GM12891 (cell line): ENCODE results near the gene LIMK1.

ENCODE experiments used
- PAX5 ChIP-seq: IDR thresholded peaks from 2 replicates; pipeline ENCODE4 v1.6.1; 2011; ENCODE audit warnings: low read length, moderate library complexity, mild to moderate bottlenecking; ENCODE audit not compliant: insufficient read depth, severe bottlenecking
- POLR2A ChIP-seq: IDR thresholded peaks from 2 replicates; pipeline ENCODE4 v1.6.1; 2011; ENCODE audit warnings: low read depth, low read length, control low read depth
- POLR2AphosphoS5 ChIP-seq: IDR thresholded peaks from 2 replicates; pipeline ENCODE4 v1.6.1; 2011; ENCODE audit warnings: low read depth, low read length, control low read depth
- POU2F2 ChIP-seq: IDR thresholded peaks from 2 replicates; pipeline ENCODE4 v1.6.1; 2011; ENCODE audit warnings: low read depth, mild to moderate bottlenecking, control low read depth, low read length, moderate library complexity
- SPI1 ChIP-seq: IDR thresholded peaks from 2 replicates; pipeline ENCODE4 v1.6.1; 2011; ENCODE audit warnings: low read depth, low read length, control low read depth
- TAF1 ChIP-seq: IDR thresholded peaks from 2 replicates; pipeline ENCODE4 v1.6.1; 2011; ENCODE audit warnings: low read depth, low read length, control low read depth

DNA sequence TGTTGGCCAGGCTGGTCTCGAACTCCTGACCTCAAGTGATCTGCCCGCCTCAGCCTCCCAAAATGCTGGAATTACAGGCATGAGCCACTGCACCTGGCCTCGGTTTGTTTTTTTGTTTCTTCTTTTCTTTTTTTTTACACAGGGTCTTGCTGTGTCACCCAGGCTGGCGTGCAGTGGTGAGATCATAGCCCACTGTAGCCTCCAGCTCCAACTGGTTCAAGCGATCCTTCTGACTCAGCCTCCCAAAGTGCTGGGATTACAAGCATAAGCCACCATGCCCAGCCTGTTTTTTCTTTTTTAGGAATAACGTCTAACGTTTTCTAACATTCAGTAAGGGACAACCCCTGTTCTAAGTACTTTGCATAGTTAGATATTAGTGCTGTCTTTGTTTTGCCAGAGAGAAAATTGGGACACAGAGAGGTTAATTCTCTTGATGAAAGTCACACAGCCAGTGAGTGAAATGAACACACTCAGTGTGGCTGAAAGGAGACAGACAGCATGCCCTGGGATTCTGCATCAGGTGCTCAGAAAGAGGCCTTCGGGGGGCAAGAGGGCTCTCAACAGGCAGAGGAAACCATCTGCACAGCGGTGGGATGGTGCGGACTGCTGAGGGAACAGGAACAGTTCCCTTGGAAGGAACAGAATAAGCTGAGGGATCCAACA lies 4.3 kb downstream of the LIMK1 start:
- TF ChIP-seq TAF1 = no peak
- TF ChIP-seq POLR2AphosphoS5 = no peak
- TF ChIP-seq SPI1 = no peak
- no peak for TF ChIP-seq POLR2A
- TF ChIP-seq PAX5 = no peak
- TF ChIP-seq POU2F2 = no peak
